ENCODE results near the gene TNS1.

GRCh38 chr2:218033590-218034496 is 31.0 kb upstream of the TNS1 start:
- TF ChIP-seq, protein P1, sequence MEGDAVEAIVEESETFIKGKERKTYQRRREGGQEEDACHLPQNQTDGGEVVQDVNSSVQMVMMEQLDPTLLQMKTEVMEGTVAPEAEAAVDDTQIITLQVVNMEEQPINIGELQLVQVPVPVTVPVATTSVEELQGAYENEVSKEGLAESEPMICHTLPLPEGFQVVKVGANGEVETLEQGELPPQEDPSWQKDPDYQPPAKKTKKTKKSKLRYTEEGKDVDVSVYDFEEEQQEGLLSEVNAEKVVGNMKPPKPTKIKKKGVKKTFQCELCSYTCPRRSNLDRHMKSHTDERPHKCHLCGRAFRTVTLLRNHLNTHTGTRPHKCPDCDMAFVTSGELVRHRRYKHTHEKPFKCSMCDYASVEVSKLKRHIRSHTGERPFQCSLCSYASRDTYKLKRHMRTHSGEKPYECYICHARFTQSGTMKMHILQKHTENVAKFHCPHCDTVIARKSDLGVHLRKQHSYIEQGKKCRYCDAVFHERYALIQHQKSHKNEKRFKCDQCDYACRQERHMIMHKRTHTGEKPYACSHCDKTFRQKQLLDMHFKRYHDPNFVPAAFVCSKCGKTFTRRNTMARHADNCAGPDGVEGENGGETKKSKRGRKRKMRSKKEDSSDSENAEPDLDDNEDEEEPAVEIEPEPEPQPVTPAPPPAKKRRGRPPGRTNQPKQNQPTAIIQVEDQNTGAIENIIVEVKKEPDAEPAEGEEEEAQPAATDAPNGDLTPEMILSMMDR (IDR thresholded peaks at IDR 0.05), result no peak
- no peak for TF ChIP-seq POLR2A (IDR thresholded peaks at IDR 0.05)

All from thyroid gland (tissue), 4 donors.